ENCODE measurements around the gene PTPRJ. TPM values are rescaled to one million over a fixed set of nuclear protein-coding genes. Genes with fewer than 3 reads are reported as not detected.

The PTPRJ gene
- total RNA-seq, 1 donor from 2014 or later = 24.0 TPM

DNA sequence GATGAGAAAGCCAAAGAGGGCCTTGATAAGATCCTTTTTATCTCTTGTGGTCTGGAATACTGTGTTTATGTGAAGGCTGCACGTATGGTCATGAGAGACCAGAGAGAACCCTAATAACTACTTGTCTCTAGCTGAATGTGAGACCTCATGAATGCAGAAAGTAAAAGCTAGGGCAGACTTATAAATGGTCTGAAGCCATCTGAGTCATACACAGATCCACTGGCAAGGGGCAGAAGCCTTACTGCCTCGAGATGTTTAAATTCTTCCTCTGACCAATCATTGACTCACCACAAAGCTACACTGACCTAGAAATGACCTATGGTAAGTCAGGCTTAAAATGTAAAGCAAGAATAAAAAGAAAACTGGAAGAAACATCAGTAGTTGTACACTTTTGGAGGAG lies 213.5 kb downstream of the PTPRJ start:
- no peak for DNase-seq (ENCODE audit: low spot score)

DNA sequence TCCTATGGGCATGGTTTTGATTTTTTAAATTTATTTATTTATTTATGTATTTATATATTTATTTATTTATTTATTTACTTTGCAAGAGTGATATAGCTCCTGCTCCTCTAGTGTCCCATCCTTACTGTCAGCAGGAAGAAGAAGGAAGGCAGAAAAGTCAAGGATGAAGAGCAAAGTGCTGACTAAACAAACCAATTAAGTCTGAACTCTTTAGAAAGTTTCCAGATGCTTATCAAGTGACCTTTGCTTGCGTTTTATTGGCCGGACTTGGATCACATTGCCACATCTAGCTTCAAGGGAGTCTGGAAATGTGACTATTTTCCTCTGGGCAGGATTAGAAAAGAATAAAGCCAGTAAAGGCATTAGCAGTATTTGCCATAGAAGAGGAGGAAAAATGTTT lies 227.5 kb downstream of the PTPRJ start:
- DNase-seq (ENCODE audit: low spot score) = no peak

DNA sequence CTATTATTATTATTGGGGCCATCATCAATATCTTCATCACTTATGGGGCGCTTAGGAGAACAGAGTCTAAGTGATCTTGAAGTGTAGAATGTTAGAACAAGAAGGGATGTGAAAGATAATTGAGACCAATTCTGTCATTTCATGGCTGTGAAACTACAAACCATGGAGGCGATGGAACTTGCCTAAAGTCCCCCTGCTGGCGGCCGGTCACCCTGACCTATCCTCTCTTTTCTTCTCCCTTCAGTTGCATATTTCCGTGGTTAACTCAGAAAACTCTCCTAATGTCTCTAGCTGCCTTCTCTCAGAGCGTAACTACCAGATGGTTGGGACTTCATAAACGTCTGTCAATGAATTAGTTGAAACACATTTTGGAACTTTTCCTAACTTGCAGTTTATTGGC lies 229.7 kb downstream of the PTPRJ start:
- no peak for DNase-seq (ENCODE audit: low spot score)

DNA sequence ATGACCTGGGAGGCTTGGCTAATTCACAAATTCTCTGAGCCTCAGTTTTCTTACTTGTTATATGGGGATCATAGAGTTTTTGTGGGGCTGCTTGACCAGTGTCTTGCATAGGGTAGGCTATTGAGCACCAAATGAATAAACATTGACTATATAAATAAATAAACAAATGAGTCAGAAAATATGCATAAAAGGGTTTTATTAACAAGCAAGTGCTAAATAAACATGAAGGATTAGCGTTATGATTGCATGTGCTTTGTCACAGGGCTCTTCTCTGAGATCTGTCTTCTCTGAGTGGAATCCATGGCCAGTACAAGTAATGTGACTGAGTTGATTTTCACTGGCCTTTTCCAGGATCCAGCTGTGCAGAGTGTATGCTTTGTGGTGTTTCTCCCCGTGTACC lies 236.2 kb downstream of the PTPRJ start, which contains the start of gene OR4B1:
OR4B1 (plus strand) TSS at position 301 of the 400 bp plus-strand sequence; CDS start at position 301, 0 bp downstream.
- DNase-seq (ENCODE audit: low spot score) = no peak

Small RNA genes within 50 kb of the gene (microRNA-seq; reads per million reads assigned to microRNA genes)
- not detected for gene MIR3161 (ENCODE audit: borderline number of aligned reads)

Other genes with a start within 250 kb of the PTPRJ start
- 89.9 TPM for gene FNBP4, start 213.2 kb upstream of the PTPRJ start, total RNA-seq
- gene NUP160, start 132.2 kb upstream of the PTPRJ start, total RNA-seq = 34.2 TPM
- not detected for gene OR4B1, start 236.3 kb downstream of the PTPRJ start, total RNA-seq